Prostate gland (tissue), 2 donors: ENCODE measurements around the gene CD72. TPM values are rescaled to one million over a fixed set of nuclear protein-coding genes. Genes with fewer than 3 reads are reported as not detected.

Experiments used
- DNase-seq: peaks from one replicate; pipeline ENCODE4 v3.0.0-alpha.2; 2019; ENCODE audit warnings: low spot score
- H3K27ac ChIP-seq, 2 donors: fragments of 200-600 bp; sonication (generic); 2 replicates each; pipeline ENCODE4 v1.5.1; 2017 to 2019
- H3K27me3 ChIP-seq: fragments of 200-600 bp; sonication (generic); replicated peaks from 2 replicates; pipeline ENCODE4 v1.5.1; 2019; ENCODE audit not compliant: insufficient read depth
- H3K36me3 ChIP-seq, 2 donors: fragments of 200-600 bp; sonication (generic); 1 replicate in 1 of 2; 2 replicates in 1 of 2; pipeline versions ENCODE4 v1.5.1 to v1.8.1; 2017 to 2019
- H3K4me1 ChIP-seq: fragments of 200-600 bp; sonication (generic); replicated peaks from 2 replicates; pipeline ENCODE4 v1.5.1; 2019
- H3K4me3 ChIP-seq, 2 donors: fragments of 200-600 bp; sonication (generic); 2 replicates each; pipeline ENCODE4 v1.5.1; 2017 to 2019
- H3K9me3 ChIP-seq: fragments of 200-600 bp; sonication (generic); 2 replicates; pipeline ENCODE4 v1.5.1; 2017
- CTCF ChIP-seq, 4 experiments: fragments of 200-600 bp in 2 of 4; fragments of 450-650 bp in 2 of 4; sonication (generic) in 2 of 4; IDR thresholded peaks; 1 replicate in 3 of 4; 2 replicates in 1 of 4; pipeline ENCODE4 v1.5.1; 2016 to 2019; ENCODE audit warnings: antibody characterized with exemption in 4 of 4, mild to moderate bottlenecking in 2 of 4, moderate library complexity in 2 of 4
- POLR2A ChIP-seq: fragments of 450-650 bp; IDR thresholded peaks from one replicate; pipeline ENCODE4 v1.6.1; 2016; ENCODE audit warnings: antibody characterized with exemption, mild to moderate bottlenecking
- POLR2AphosphoS5 ChIP-seq: sonication (generic); formaldehyde crosslinking; IDR thresholded peaks from one replicate; pipeline ENCODE4 v1.6.1; 2017; ENCODE audit warnings: antibody characterized with exemption
- WGBS: methylation state at CpG from one replicate; pipeline ENCODE4 v1.1.5; 2018; 5-methylcytosine and 5-hydroxymethylcytosine counted together
- intact Hi-C: fragments of 100-400 bp; cut with DNase I; formaldehyde crosslinking; loops from one replicate; pipeline ENCODE4 v1.14.2; 2022
- total RNA-seq, 2 donors: library from RNA; depleted of rRNA; stranded (reverse); fragments of >200 nt; gene quantifications; one replicate each; pipeline ENCODE4 v1.1.0, GENCODE V29; 2016

CD72 gene
- total RNA-seq, 2 donors from 2014 or later: 3.0 to 3.2 TPM

- no peaks in the 10 kb centered on the region for H3K4me1 ChIP-seq
- 23% methylated on average over 25 of the region's 25 CpGs for WGBS
- peak overlapping the region; percentile 84 to 91 for H3K4me3 ChIP-seq
- intact Hi-C loops: loop anchor here (5.0 kb wide), 1 partner anchor 75 kb away; the partner anchor contains the start of genes CREB3 and TLN1
- TF ChIP-seq POLR2A (no peak), CTCF (IDR thresholded peaks at IDR 0.05) (no peak), POLR2AphosphoS5 (no peak)
- DNase-seq: no peak
- peak overlapping the region; percentile 85 to 93 for H3K27ac ChIP-seq
- no peaks in the 10 kb centered on the region for H3K36me3 ChIP-seq
- no peaks in the 10 kb centered on the region for H3K9me3 ChIP-seq
- no peaks in the 10 kb centered on the region for H3K27me3 ChIP-seq
Measured at GRCh38 chr9:35656831-35657545, 38.8 kb upstream of the CD72 start.

- no peaks in the 10 kb centered on the region for H3K4me1 ChIP-seq
- WGBS: 84% methylated on average over 17 of the region's 17 CpGs
- H3K36me3 ChIP-seq: no peaks in the 10 kb centered on the region
- no peaks in the 10 kb centered on the region for H3K9me3 ChIP-seq
- no peak for TF ChIP-seq CTCF (IDR thresholded peaks at IDR 0.05)
- H3K27me3 ChIP-seq: no peaks in the 10 kb centered on the region
- intact Hi-C loops: loop anchor here (5.0 kb wide), 1 partner anchor 76 kb away; the partner anchor contains the start of genes CREB3 and TLN1
- no peak for DNase-seq
- peak overlapping the region in 1 of 2 donors; percentile 93 for H3K27ac ChIP-seq
- no peak overlapping the region for H3K4me3 ChIP-seq
Measured at GRCh38 chr9:35656348-35656747, 38.1 kb upstream of the CD72 start.

- Histone ChIP-seq H3K27me3 (no peaks in the 10 kb centered on the region), H3K27ac (no peak overlapping the region), H3K9me3 (no peaks in the 10 kb centered on the region), H3K36me3 (no peaks in the 10 kb centered on the region), H3K4me1 (no peaks in the 10 kb centered on the region), H3K4me3 (no peak overlapping the region)
- WGBS: 89% methylated on average over 2 of the region's 2 CpGs
- DNase-seq: no peak
- TF ChIP-seq POLR2A (no peak), POLR2AphosphoS5 (no peak), CTCF (IDR thresholded peaks at IDR 0.05) (no peak)
- intact Hi-C loops: no loop called here
Measured at GRCh38 chr9:35653611-35654010, 35.4 kb upstream of the CD72 start.

- intact Hi-C loops: no loop called here
- TF ChIP-seq POLR2AphosphoS5 (no peak), CTCF (IDR thresholded peaks at IDR 0.05) (no peak), POLR2A (no peak)
- no peaks in the 10 kb centered on the region for H3K36me3 ChIP-seq
- H3K4me1 ChIP-seq: no peaks in the 10 kb centered on the region
- no peaks in the 10 kb centered on the region for H3K27me3 ChIP-seq
- H3K4me3 ChIP-seq: no peak overlapping the region
- no peak for DNase-seq
- WGBS: 86% methylated on average over 8 of the region's 8 CpGs
- no peaks in the 10 kb centered on the region for H3K9me3 ChIP-seq
- no peak overlapping the region for H3K27ac ChIP-seq
Measured at GRCh38 chr9:35652829-35653209, 34.6 kb upstream of the CD72 start.
